Astrocyte of the spinal cord (primary cell): Measurements from ENCODE around the gene SBNO2.

Experiments used
- DNase-seq: peaks from one replicate; pipeline ENCODE4 v3.0.0; 2011; ENCODE audit warnings: low read depth, low spot score
- H3K4me3 ChIP-seq: 2 replicates; pipeline ENCODE4 v1.5.1; 2011; ENCODE audit warnings: low read depth, mild to moderate bottlenecking, low read length, moderate library complexity
- in situ Hi-C: cut with HindIII; loops from 2 replicates; pipeline ENCODE4 v1.10.0; 2017; ENCODE audit warnings: low sequenced_read_pairs
- TF ChIP-seq, protein P1 (sequence below): IDR thresholded peaks from 2 replicates; pipeline ENCODE4 v1.5.1; 2012; ENCODE audit warnings: low read depth, mild to moderate bottlenecking, low read length, inconsistent platforms

SBNO2 gene

DNA sequence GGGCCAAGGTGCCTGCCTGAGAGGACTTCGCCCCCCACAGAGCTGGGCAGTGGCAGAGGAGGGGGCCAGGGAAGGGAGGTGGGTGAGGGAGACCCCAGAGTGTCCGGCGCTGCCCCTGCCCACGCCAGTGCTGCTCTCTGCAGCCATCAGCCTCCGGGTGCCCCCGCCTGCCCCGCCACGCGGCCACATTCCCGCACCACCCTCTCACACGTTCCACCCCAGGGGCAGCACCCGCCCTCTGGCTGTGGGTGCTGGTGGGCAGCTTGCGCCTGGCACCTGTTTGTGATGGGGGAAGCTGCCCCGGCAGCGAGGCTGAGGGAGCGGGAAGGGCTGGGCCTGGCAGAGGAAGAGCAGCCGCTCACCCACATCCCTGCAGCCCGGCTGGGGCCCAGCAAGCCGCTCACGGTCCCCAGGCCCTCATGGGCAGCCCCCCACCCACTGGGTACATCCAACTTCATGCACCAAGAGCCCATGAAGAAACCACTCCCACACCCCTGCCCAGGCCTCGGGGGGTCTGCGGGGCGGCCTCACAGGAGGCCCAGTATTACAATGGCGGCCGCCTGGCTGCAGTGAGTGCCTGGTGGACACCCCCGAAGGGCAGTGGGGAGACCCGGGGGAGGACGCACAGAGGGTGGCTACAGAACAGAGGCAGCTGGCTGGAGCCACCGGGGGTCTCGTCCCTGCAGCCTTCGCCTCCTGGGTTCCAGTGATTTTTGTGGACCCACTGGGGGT is 14.0 kb downstream of the SBNO2 start:
- in situ Hi-C loops = no loop called here
- TF ChIP-seq, protein P1, sequence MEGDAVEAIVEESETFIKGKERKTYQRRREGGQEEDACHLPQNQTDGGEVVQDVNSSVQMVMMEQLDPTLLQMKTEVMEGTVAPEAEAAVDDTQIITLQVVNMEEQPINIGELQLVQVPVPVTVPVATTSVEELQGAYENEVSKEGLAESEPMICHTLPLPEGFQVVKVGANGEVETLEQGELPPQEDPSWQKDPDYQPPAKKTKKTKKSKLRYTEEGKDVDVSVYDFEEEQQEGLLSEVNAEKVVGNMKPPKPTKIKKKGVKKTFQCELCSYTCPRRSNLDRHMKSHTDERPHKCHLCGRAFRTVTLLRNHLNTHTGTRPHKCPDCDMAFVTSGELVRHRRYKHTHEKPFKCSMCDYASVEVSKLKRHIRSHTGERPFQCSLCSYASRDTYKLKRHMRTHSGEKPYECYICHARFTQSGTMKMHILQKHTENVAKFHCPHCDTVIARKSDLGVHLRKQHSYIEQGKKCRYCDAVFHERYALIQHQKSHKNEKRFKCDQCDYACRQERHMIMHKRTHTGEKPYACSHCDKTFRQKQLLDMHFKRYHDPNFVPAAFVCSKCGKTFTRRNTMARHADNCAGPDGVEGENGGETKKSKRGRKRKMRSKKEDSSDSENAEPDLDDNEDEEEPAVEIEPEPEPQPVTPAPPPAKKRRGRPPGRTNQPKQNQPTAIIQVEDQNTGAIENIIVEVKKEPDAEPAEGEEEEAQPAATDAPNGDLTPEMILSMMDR = no peak
- DNase-seq = no peak
- no peak overlapping the region for H3K4me3 ChIP-seq

DNA sequence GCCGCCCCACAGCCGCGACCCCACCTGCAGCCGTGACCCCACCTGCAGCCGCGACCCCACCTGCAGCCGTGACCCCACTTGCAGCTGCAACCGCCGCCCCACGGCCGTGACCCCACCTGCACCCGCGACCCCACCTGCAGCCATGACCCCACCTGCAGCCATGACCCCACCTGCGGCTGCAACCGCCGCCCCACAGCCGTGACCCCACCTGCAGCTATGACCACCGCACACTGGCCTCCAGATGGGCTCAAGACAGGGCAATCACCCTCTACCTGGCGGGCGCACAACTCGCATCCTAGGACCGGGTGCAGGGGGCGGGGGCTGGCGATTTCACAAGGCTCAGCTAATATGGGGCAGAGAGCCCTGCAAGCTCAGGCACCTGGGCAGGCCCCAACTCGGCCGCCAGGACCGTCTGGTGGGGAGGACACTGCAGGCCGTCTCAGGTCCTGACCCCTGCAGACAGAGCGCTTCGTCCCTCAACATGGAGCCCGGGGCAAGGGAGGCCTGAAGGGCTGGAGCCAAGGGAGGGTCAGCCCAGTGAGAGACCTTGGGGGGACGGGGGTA is 15.1 kb downstream of the SBNO2 start:
- no peak overlapping the region for H3K4me3 ChIP-seq
- DNase-seq = no peak
- in situ Hi-C loops = no loop called here
- TF ChIP-seq, protein P1 = no peak

DNA sequence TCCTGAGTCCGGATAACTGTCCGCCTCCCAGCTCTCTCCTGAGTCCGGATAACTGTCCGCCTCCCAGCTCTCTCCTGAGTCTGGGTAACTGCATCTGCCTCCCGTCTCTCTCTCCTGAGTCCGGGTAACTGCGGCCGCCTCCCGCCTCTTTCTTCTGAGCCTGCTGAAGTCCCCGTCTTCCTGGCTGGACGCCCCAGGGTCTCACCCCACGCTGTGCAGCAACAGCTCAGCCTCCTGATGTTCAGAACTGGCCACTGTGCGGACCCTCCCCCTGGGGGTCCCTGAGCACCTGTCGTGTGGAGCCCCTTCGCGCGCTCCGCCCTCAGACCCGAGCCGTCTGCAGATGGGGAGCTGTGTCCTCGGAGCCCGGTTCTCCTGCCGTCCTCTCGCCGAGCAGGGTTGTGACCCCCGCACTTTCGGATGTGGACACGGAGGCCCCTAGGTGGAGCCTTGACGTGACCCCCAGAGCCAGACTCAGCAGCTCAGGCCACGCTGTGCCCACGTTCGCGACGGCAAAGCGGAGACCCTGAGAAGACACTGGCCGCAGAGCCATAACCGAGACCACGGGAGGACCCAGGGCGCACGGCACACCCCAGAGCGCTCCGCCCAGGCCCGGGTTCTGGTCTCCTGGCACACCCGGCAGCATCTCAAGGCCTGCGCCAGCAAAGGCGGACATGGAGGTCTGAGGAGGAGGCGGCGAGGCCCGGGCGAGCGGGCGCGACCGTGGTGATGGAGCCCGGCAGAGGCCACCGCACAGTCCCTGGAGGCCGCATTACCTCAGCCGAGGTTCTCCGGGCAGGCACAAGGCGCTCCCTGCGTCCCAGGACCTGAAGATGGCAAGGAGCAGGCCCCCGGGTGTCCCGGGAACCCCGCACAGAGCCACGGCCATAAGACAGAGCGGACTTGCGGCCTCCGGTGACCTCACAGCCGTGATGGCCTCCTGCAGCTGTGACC is 15.9 kb downstream of the SBNO2 start:
- TF ChIP-seq, protein P1 = no peak
- in situ Hi-C loops = no loop called here
- no peak for DNase-seq
- H3K4me3 ChIP-seq = no peak overlapping the region

GRCh38 chr19:1156830-1157615 is 17.0 kb downstream of the SBNO2 start:
- no peak overlapping the region for H3K4me3 ChIP-seq
- TF ChIP-seq, protein P1 = no peak
- in situ Hi-C loops = no loop called here
- no peak for DNase-seq

GRCh38 chr19:1156305-1156801 is 17.7 kb downstream of the SBNO2 start:
- no peak for DNase-seq
- TF ChIP-seq, protein P1 = no peak
- in situ Hi-C loops = no loop called here
- no peak overlapping the region for H3K4me3 ChIP-seq
